ENCODE results near the gene CTLA4. TPM values are rescaled to one million over a fixed set of nuclear protein-coding genes. Genes with fewer than 3 reads are reported as not detected.

CTLA4 gene
- total RNA-seq, 1 donor from 2014 or later = not detected

DNA sequence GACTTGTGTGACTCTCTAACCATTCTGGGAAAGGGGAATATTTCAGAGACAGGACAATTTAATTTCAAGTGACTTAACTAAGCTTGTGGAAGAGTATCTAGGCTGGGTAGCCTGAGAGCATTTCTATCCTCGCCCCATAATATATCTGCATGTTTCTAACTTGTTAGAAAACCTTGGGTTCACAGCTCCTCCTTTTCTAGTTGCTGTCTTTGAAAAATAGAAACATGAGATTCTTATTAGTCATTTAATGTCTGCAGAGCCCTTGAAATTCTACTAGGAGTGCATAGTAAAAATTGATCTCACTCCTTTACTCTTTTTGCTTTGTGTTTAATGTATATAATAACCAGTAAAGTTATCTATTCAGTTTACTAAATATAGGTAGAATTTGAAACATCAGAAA is 22.4 kb downstream of the CTLA4 start:
- peaks cover 18% of the 10 kb centered on the region for H3K4me1 Mint-ChIP-seq (ENCODE audit: low read depth)
- H3K9me3 Mint-ChIP-seq (ENCODE audit: low read depth) = no peaks in the 10 kb centered on the region
- H3K36me3 Mint-ChIP-seq (ENCODE audit: low read depth) = no peaks in the 10 kb centered on the region
- no peak overlapping the region for H3K4me3 Mint-ChIP-seq (ENCODE audit: unreplicated experiment)
- no peak overlapping the region for H3K27ac Mint-ChIP-seq (ENCODE audit: unreplicated experiment)
- H3K27me3 Mint-ChIP-seq (ENCODE audit: low read depth) = no peaks in the 10 kb centered on the region
- TF ChIP-seq, protein P1, sequence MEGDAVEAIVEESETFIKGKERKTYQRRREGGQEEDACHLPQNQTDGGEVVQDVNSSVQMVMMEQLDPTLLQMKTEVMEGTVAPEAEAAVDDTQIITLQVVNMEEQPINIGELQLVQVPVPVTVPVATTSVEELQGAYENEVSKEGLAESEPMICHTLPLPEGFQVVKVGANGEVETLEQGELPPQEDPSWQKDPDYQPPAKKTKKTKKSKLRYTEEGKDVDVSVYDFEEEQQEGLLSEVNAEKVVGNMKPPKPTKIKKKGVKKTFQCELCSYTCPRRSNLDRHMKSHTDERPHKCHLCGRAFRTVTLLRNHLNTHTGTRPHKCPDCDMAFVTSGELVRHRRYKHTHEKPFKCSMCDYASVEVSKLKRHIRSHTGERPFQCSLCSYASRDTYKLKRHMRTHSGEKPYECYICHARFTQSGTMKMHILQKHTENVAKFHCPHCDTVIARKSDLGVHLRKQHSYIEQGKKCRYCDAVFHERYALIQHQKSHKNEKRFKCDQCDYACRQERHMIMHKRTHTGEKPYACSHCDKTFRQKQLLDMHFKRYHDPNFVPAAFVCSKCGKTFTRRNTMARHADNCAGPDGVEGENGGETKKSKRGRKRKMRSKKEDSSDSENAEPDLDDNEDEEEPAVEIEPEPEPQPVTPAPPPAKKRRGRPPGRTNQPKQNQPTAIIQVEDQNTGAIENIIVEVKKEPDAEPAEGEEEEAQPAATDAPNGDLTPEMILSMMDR (IDR thresholded peaks at IDR 0.05) = no peak
- DNase-seq (ENCODE audit: low spot score) = no peak

DNA sequence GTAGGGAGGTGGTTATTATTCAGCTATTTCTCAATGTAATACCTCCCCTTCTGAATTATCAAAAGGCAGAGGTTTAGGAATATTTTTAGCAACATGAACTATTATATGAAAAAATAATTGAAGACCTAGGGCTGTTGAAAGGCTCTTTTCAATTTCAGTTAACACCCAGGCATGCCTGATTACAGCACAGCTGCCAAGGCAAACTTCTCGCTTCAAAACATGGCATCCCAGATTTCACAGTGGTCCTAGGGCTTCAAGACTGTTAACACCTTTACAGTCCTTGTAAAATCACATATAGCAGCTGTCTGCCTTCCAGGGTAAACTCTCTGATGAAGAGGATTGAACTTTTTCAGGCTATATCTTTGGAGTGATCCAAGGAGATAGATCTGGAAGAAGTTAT is 23.2 kb downstream of the CTLA4 start:
- no peak for DNase-seq (ENCODE audit: low spot score)
- H3K27ac Mint-ChIP-seq (ENCODE audit: unreplicated experiment) = no peak overlapping the region
- peaks cover 18% of the 10 kb centered on the region for H3K4me1 Mint-ChIP-seq (ENCODE audit: low read depth)
- TF ChIP-seq, protein P1 (IDR thresholded peaks at IDR 0.05) = no peak
- H3K4me3 Mint-ChIP-seq (ENCODE audit: unreplicated experiment) = no peak overlapping the region
- no peaks in the 10 kb centered on the region for H3K36me3 Mint-ChIP-seq (ENCODE audit: low read depth)
- no peaks in the 10 kb centered on the region for H3K27me3 Mint-ChIP-seq (ENCODE audit: low read depth)
- no peaks in the 10 kb centered on the region for H3K9me3 Mint-ChIP-seq (ENCODE audit: low read depth)

DNA sequence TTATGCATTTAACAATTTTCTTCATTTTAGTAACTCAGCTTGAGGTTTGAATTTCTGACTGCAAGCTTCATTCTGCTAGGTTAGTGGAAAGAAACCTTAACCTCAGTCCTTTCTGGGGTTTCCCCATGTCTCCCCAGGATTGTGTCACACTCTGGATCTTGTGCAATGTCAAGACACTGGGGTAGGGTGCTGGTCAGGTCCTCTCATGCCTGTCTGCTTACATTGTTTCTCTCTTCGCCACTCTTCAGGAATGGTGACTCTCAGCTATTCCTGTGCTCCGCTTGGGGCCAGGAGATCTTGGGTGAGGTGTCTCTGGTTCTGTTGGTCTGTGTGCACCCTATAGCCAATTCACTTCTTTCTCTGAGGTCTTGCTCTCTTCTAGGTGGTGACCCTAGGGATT is 23.9 kb downstream of the CTLA4 start:
- Mint-ChIP-seq H3K4me3 (ENCODE audit: unreplicated experiment) (no peak overlapping the region), H3K4me1 (ENCODE audit: low read depth) (peaks cover 18% of the 10 kb centered on the region), H3K36me3 (ENCODE audit: low read depth) (no peaks in the 10 kb centered on the region), H3K27me3 (ENCODE audit: low read depth) (no peaks in the 10 kb centered on the region), H3K9me3 (ENCODE audit: low read depth) (no peaks in the 10 kb centered on the region), H3K27ac (ENCODE audit: unreplicated experiment) (peak overlapping the region; percentile 18)
- TF ChIP-seq, protein P1 (IDR thresholded peaks at IDR 0.05) = no peak
- no peak for DNase-seq (ENCODE audit: low spot score)

- Mint-ChIP-seq H3K9me3 (ENCODE audit: low read depth) (no peaks in the 10 kb centered on the region), H3K27me3 (ENCODE audit: low read depth) (no peaks in the 10 kb centered on the region), H3K4me1 (ENCODE audit: low read depth) (peaks cover 15% of the 10 kb centered on the region), H3K36me3 (ENCODE audit: low read depth) (no peaks in the 10 kb centered on the region), H3K27ac (ENCODE audit: unreplicated experiment) (no peak overlapping the region), H3K4me3 (ENCODE audit: unreplicated experiment) (no peak overlapping the region)
- TF ChIP-seq, protein P1 (IDR thresholded peaks at IDR 0.05) = no peak
- no peak for DNase-seq (ENCODE audit: low spot score)
Measured at GRCh38 chr2:203892207-203892606, 24.6 kb downstream of the CTLA4 start.

GRCh38 chr2:203893401-203893800 is 25.8 kb downstream of the CTLA4 start:
- no peak overlapping the region for H3K4me3 Mint-ChIP-seq (ENCODE audit: unreplicated experiment)
- no peak overlapping the region for H3K27ac Mint-ChIP-seq (ENCODE audit: unreplicated experiment)
- H3K36me3 Mint-ChIP-seq (ENCODE audit: low read depth) = no peaks in the 10 kb centered on the region
- TF ChIP-seq, protein P1 (IDR thresholded peaks at IDR 0.05) = no peak
- no peaks in the 10 kb centered on the region for H3K27me3 Mint-ChIP-seq (ENCODE audit: low read depth)
- H3K9me3 Mint-ChIP-seq (ENCODE audit: low read depth) = no peaks in the 10 kb centered on the region
- H3K4me1 Mint-ChIP-seq (ENCODE audit: low read depth) = peaks cover 10% of the 10 kb centered on the region
- DNase-seq (ENCODE audit: low spot score) = no peak

Data from chondrocyte (in vitro differentiated cells).